Mononuclear cell (primary cell): ENCODE measurements around the gene PDE4D. TPM values are rescaled to one million over a fixed set of nuclear protein-coding genes. Genes with fewer than 3 reads are reported as not detected.

Experiments
- H3K27me3 ChIP-seq: 2 replicates; pipeline ENCODE4 v1.6.0; 2011; ENCODE audit warnings: low read length, control low read depth; ENCODE audit not compliant: insufficient read depth
- H3K4me1 ChIP-seq: 2 replicates; pipeline ENCODE4 v1.5.1; 2011; ENCODE audit warnings: mild to moderate bottlenecking, low read length, control low read depth; ENCODE audit not compliant: insufficient read depth
- H3K4me3 ChIP-seq: 2 replicates; pipeline ENCODE4 v1.5.1; 2011; ENCODE audit warnings: mild to moderate bottlenecking, low read length, moderate library complexity
- H3K9me3 ChIP-seq: 2 replicates; pipeline ENCODE4 v1.5.1; 2011; ENCODE audit warnings: low read depth, mild to moderate bottlenecking, control low read depth, low read length
- total RNA-seq: library from RNA; depleted of rRNA; stranded (reverse); fragments of >200 nt; gene quantifications from one replicate; pipeline ENCODE4 v1.2.3, GENCODE V29; 2012

Gene PDE4D
- total RNA-seq, 1 donor: 171 TPM

DNA sequence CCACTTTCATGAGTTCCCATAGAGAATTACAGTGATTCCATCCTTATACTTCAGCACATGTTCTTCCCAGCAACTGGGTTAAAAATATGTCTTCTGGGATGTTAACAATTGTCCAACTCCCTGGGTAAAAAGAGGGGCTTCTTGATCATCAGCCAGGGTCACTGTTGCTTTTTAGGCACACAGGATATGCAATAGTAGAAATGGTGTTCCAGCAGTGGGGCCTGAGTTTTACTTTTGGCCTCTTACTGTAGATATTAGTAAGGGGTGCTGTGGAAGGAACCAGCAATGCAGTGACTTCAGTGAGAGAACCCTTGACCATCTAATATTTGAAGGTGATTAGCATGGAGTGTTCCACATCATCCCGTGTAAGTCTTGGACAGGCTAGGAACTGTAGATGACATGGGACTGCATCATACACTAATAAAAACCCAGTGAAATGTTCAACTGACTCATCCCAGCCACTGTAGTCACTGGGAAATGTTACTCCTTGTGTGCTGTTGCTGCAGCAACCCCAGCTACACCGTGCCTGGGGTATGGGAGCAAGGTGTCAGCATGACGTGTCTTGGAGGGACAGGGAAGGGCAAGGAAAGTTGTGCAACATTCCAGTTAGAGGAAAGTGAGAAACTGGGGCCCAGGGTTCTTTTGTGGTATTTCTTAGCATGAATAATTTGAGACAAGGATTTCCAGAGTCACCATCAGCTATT, 699.8 kb downstream of the PDE4D start:
- Histone ChIP-seq H3K9me3 (no peaks in the 10 kb centered on the region), H3K4me1 (no peaks in the 10 kb centered on the region), H3K27me3 (peaks cover 6% of the 10 kb centered on the region), H3K4me3 (no peak overlapping the region)

DNA sequence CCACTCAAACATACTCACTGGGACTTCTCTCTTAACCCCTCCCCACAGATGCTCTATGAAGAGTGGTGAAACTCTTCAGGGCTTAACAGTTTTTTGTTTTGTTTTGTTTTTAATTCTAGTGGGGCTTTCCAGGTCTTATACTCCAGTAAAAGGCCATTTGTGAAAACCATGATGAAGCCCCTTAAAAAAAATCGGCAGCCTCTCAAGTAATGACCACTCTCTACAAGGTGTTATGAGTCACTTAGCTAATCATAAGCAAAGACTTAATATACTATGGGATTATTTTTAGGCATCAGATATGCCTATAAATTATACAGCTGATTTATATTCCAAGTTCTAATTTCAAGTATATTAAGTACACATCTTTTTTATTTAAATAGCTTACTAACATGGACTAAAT, 702.8 kb downstream of the PDE4D start:
- no peaks in the 10 kb centered on the region for H3K9me3 ChIP-seq
- no peak overlapping the region for H3K4me3 ChIP-seq
- H3K27me3 ChIP-seq: peaks cover 8% of the 10 kb centered on the region
- H3K4me1 ChIP-seq: no peaks in the 10 kb centered on the region

GRCh38 chr5:59189472-59190244, 703.9 kb downstream of the PDE4D start:
- Histone ChIP-seq H3K27me3 (peaks cover 8% of the 10 kb centered on the region), H3K4me1 (no peaks in the 10 kb centered on the region), H3K9me3 (no peaks in the 10 kb centered on the region), H3K4me3 (no peak overlapping the region)

DNA sequence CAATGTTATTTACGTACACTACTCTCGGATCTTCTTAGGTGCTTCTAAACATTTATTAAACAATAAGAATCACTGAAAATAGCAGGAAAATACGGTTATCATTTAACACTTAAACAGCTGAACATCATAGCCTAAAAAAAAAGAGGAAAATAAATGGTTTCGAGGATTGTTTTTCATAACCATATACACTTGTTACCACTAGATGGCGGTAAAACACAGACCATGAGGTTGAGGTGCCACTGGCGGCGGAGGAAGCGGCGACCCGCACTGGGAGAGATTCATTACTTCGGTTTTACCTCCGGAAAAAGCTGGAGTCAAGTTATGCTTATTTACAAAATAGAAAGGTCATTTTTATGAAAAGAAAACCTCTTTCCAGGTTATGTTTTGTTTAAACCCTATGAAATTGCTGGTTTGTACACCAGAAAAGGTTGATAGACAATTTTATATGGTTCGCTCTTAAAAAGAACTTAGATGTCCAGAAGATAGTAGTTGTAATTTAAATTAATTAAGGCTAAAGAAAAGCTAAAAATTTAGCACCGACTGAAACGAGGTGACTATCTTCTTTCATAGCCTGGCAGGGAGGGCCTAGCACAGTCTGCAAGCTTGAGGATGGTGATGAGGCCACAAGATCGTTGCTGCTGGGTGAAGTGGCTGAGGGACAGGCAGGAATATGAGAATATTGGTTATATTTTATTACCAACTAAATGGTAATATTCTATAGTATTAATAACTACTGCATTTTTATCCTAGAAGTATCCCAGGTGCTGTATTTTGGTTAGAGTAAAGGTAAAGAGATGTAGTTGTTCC, 704.9 kb downstream of the PDE4D start:
- no peaks in the 10 kb centered on the region for H3K9me3 ChIP-seq
- peaks cover 8% of the 10 kb centered on the region for H3K27me3 ChIP-seq
- H3K4me3 ChIP-seq: no peak overlapping the region
- H3K4me1 ChIP-seq: no peaks in the 10 kb centered on the region

- H3K27me3 ChIP-seq: peaks cover 8% of the 10 kb centered on the region
- H3K9me3 ChIP-seq: no peaks in the 10 kb centered on the region
- no peak overlapping the region for H3K4me3 ChIP-seq
- H3K4me1 ChIP-seq: no peaks in the 10 kb centered on the region
Measured at GRCh38 chr5:59187857-59188256, 705.7 kb downstream of the PDE4D start.

DNA sequence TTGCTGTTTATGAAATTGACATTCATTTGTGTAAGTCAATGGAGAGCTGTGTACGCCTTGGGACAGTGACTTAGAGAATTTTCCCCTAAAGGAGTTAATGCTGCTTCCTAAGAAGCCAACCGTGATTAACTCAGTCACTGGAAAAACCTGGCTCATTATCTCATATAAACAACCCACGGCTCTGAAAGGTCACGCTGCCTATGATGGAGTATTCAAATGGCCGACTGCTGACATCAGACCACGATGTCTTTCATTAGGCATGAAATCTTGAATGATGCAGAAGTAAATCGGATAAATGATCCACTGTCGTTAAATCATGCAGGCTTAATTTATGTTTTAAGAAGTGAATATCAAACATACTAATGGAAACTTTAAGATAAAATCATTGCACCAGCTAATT, 706.9 kb downstream of the PDE4D start:
- Histone ChIP-seq H3K9me3 (no peaks in the 10 kb centered on the region), H3K4me3 (no peak overlapping the region), H3K27me3 (peaks cover 8% of the 10 kb centered on the region), H3K4me1 (no peaks in the 10 kb centered on the region)

- Histone ChIP-seq H3K9me3 (no peaks in the 10 kb centered on the region), H3K4me3 (no peak overlapping the region), H3K4me1 (no peaks in the 10 kb centered on the region), H3K27me3 (peaks cover 8% of the 10 kb centered on the region)
Measured at GRCh38 chr5:59185757-59186385, 707.7 kb downstream of the PDE4D start.

- no peak overlapping the region for H3K4me3 ChIP-seq
- peaks cover 6% of the 10 kb centered on the region for H3K27me3 ChIP-seq
- no peaks in the 10 kb centered on the region for H3K9me3 ChIP-seq
- H3K4me1 ChIP-seq: no peaks in the 10 kb centered on the region
Measured at GRCh38 chr5:59184769-59185168, 708.8 kb downstream of the PDE4D start.

GRCh38 chr5:59182760-59183159, 710.8 kb downstream of the PDE4D start:
- Histone ChIP-seq H3K27me3 (peaks cover 2% of the 10 kb centered on the region), H3K4me3 (no peak overlapping the region), H3K4me1 (peaks cover 9% of the 10 kb centered on the region), H3K9me3 (no peaks in the 10 kb centered on the region)

DNA sequence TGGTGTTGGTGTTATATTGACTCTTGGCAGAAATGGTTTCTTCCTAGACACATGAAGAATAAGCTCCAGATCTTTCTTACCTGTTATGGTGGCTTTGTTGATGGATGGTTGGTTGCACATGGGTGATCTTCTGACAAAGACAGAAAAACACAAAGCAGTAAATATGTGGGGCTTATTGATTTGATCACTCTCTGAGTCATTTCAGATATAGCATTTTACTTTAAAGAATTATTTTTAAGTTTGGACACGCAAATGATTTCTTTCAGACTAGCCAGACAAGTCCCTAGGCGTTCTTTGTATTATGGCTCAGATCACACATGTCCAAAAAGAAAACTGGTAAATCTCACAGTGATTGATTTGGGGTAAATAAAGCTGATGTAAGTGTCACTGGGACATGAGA, 713.0 kb downstream of the PDE4D start:
- H3K4me1 ChIP-seq: peaks cover 9% of the 10 kb centered on the region
- H3K27me3 ChIP-seq: no peaks in the 10 kb centered on the region
- H3K9me3 ChIP-seq: no peaks in the 10 kb centered on the region
- H3K4me3 ChIP-seq: no peak overlapping the region

DNA sequence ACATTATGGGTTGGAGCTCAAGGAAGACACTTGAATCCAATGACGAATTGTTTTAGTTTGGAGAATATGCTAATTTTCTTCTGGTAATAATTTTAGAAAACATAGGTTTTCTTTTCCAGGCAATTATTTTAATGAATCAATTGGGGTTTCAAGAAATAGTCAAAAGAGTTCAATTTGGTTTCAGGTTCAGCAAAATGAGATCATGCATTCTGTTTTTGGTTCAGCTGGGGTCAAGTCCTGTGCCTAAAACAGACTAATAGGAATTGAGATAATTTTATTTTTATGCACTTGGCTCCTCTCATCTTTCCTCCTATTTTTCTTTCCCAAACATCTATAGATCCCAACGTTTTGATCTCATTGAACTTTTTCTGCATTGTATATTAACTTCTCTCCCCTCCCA, 713.8 kb downstream of the PDE4D start:
- Histone ChIP-seq H3K4me3 (no peak overlapping the region), H3K4me1 (peaks cover 9% of the 10 kb centered on the region), H3K9me3 (no peaks in the 10 kb centered on the region), H3K27me3 (no peaks in the 10 kb centered on the region)

DNA sequence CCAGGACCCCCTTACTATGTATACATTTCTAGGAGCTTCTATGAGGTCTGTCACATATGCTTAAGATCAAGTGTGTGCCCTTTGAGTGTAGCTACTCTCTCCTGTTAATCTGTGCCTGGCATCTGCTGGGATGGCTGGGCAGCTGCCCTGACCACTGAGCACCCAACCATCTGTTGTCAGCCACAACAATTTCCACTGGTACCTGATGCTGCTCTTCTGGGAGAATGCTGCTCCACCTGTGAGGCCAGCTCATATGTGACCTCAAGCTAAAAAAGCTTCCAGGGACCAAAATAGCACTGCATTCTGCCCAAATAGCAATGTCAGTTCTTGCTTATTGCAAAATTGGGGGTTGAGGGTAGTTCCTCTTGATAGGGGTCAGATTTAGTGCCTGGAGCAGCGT, 715.0 kb downstream of the PDE4D start:
- no peak overlapping the region for H3K4me3 ChIP-seq
- no peaks in the 10 kb centered on the region for H3K27me3 ChIP-seq

DNA sequence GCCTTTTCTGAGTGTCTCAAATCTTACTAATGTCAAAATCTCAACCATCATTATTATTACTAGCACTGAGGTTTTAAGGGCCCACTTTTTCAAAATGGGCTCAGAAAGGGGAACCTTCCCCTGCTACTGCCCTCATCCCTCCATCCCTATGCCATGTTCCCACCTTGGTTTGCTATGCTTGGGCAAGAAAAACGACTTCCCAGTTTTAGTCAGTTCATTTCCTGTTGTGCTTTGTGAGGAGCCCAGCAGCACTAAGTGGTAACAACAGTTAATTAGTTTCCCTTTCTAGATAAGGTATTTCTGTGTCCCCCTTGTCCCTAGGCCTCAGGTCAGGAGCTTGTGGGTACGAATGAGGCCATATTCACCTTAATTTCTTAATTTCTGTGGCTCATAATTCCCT, 715.5 kb downstream of the PDE4D start:
- H3K9me3 ChIP-seq: no peaks in the 10 kb centered on the region
- H3K27me3 ChIP-seq: no peaks in the 10 kb centered on the region
- H3K4me1 ChIP-seq: peaks cover 9% of the 10 kb centered on the region
- no peak overlapping the region for H3K4me3 ChIP-seq

More for the DNA sequence above, 715.0 kb downstream of the PDE4D start:
- H3K9me3 ChIP-seq: no peaks in the 10 kb centered on the region
- peaks cover 9% of the 10 kb centered on the region for H3K4me1 ChIP-seq

DNA sequence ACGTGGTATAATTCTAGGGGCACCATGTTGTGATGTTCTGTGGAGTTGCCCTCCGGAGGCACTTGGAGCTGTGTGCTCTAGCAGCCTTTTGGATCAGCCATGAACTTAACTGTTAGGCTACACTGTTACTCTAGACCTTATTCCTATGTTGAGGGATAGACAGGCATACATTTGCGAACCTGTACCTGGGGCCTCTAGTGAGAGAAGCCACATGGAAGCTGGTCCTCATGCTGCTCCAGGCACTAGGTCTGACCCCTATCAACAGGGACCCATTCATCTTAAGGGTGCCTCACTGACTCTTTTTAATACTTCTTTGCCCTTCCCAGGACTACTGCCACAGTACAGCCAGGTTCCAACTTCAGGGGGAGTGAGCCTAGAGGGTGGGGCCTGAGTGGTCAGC, 715.9 kb downstream of the PDE4D start:
- no peak overlapping the region for H3K4me3 ChIP-seq
- H3K4me1 ChIP-seq: peaks cover 9% of the 10 kb centered on the region

More for the DNA sequence above, 715.9 kb downstream of the PDE4D start:
- no peaks in the 10 kb centered on the region for H3K27me3 ChIP-seq
- no peaks in the 10 kb centered on the region for H3K9me3 ChIP-seq
